ENCODE data around the gene TRAF2. TPM values are rescaled to one million over a fixed set of nuclear protein-coding genes. Genes with fewer than 3 reads are reported as not detected.

TRAF2 gene
- total and polyA plus RNA-seq, 9 of the 15 experiments (the other 6 are each of a cell fraction or from before 2014, with no cell fraction given): 0.24 to 45.2 (median 18.0) TPM

DNA sequence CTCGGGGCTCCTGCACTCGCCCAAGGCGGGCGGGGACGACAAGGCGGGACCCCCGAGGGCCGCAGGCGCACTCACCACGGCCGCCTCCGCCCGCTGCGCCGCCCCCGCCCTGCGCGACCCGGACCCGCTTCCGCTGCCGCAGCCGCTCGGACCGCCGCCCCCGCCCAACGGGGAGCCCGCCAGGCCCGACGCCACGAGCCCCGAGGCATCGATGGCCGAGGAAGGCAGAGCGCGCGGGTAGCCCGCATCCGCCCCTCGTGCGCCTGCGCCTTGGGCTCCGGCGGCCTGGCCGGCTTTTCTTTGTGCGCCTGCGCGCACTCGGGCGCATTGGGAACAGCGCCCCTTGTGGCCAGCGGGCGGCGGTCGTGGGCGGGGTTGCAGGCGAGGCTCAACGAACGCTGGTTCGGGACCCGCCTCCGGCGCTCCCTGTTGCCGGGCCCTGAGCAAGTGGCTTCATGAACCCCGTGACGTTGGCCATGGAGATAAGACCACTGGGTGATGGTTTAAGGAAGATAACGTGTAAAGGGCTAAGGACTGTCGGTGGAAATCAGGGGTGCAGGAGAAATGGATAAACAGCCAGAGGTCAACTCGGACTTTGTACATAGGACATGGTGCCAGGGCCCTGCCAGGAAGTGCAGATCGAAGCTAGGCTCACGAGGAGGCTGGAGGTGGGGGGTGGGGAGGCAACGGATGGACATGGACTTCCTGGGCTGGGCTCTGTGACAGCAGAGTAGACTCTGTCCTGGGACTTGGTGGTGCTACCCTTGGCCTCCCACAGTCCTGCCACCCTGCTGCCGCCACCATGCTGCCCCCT, 58.4 kb downstream of the TRAF2 start, which contains the start of the genes C8G and FBXW5 (continued):
- TF ChIP-seq, protein P1, sequence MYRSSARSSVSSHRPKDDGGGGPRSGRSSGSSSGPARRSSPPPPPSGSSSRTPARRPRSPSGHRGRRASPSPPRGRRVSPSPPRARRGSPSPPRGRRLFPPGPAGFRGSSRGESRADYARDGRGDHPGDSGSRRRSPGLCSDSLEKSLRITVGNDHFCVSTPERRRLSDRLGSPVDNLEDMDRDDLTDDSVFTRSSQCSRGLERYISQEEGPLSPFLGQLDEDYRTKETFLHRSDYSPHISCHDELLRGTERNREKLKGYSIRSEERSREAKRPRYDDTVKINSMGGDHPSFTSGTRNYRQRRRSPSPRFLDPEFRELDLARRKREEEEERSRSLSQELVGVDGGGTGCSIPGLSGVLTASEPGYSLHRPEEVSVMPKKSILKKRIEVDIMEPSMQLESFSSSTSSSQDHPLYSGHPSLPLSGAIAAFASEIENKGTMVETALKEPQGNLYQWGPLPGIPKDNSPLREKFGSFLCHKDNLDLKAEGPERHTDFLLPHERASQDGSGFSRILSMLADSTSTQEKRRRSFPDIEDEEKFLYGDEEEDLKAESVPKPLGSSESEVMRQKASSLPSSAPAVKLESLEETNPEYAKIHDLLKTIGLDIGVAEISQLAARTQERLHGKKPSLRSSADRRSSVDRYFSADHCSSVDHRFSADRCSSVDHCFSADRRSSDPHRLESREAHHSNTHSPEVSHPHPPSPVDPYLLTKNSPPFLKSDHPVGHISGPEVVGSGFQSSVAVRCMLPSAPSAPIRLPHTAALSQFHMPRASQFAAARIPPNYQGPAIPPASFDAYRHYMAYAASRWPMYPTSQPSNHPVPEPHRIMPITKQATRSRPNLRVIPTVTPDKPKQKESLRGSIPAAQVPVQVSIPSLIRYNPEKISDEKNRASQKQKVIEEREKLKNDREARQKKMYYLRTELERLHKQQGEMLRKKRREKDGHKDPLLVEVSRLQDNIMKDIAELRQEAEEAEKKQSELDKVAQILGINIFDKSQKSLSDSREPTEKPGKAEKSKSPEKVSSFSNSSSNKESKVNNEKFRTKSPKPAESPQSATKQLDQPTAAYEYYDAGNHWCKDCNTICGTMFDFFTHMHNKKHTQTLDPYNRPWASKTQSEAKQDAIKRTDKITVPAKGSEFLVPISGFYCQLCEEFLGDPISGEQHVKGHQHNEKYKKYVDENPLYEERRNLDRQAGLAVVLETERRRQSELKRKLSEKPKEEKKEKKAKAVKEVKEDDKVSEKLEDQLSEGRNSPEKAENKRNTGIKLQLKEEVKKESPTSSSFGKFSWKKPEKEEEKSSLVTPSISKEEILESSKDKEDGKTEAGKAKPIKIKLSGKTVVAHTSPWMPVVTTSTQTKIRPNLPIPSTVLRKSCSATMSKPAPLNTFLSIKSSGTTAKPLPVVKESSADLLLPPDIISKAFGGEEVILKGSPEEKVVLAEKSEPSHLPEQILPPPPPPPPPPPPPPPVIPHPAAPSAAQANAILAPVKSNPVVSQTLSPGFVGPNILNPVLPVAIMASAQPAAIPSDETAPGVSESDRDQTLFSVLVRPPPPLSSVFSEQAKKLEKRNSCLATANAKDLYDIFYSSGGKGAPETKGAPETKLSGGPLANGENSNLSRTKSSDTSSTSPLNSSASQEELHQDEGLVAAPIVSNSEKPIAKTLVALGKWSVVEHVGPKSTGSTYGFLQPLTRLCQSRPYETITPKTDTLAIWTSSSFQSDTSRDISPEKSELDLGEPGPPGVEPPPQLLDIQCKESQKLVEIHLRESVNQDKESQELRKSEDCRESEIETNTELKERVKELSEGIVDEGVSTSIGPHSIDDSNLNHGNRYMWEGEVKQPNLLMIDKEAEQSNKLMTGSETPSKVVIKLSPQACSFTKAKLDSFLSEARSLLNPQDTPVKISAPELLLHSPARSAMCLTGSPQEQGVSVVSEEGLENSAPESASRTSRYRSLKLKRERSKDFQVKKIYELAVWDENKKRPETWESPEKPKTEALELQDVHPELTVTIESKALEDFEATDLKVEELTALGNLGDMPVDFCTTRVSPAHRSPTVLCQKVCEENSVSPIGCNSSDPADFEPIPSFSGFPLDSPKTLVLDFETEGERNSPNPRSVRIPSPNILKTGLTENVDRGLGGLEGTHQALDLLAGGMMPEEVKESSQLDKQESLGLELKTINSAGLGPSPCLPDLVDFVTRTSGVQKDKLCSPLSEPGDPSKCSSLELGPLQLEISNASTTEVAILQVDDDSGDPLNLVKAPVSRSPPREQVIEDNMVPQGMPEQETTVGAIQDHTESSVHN (IDR thresholded peaks at IDR 0.05; ENCODE audit: borderline replicate concordance in 1 of 2, low read depth in 1 of 2): no peak
- TF ChIP-seq PHF21A (IDR thresholded peaks at IDR 0.05; ENCODE audit: borderline replicate concordance, low read depth): peak; percentile 60; the same call in 1 of the 2 replicates
- peak; percentile 60 for TF ChIP-seq RAD51 (IDR thresholded peaks at IDR 0.05; ENCODE audit: borderline replicate concordance, low read depth)
- no peak for TF ChIP-seq SRSF1 (IDR thresholded peaks at IDR 0.05; ENCODE audit: low read depth, low read length)
- no peak for TF ChIP-seq KLF10 (CRISPR knock-in tag; IDR thresholded peaks at IDR 0.05)
- TF ChIP-seq MYNN (IDR thresholded peaks at IDR 0.05): no peak
- no peak for TF ChIP-seq MYNN (CRISPR knock-in tag; IDR thresholded peaks at IDR 0.05)
- TF ChIP-seq, protein P2, sequence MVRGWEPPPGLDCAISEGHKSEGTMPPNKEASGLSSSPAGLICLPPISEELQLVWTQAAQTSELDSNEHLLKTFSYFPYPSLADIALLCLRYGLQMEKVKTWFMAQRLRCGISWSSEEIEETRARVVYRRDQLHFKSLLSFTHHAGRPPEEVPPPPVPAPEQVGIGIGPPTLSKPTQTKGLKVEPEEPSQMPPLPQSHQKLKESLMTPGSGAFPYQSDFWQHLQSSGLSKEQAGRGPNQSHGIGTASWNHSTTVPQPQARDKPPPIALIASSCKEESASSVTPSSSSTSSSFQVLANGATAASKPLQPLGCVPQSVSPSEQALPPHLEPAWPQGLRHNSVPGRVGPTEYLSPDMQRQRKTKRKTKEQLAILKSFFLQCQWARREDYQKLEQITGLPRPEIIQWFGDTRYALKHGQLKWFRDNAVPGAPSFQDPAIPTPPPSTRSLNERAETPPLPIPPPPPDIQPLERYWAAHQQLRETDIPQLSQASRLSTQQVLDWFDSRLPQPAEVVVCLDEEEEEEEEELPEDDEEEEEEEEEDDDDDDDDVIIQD (CRISPR knock-in tag; IDR thresholded peaks at IDR 0.05): no peak
- peak; percentile 100 for TF ChIP-seq ZBTB17 (CRISPR knock-in tag; IDR thresholded peaks at IDR 0.05)
- TF ChIP-seq NFIX (CRISPR knock-in tag; IDR thresholded peaks at IDR 0.05; ENCODE audit: low read depth): no peak
- peak; percentile 39; the same call in 1 of the 2 replicates for TF ChIP-seq MEF2A (IDR thresholded peaks at IDR 0.05; ENCODE audit: control insufficient read depth, low read depth, low read length)
- TF ChIP-seq HLTF (IDR thresholded peaks at IDR 0.05): peak; percentile 75; the same call in 1 of the 2 replicates
- TF ChIP-seq CCNT2 (IDR thresholded peaks at IDR 0.05; ENCODE audit: borderline replicate concordance, extremely low read depth, insufficient read length, low read depth, low read length): peak; percentile 89
- no peak for TF ChIP-seq ZNF444 (CRISPR knock-in tag; IDR thresholded peaks at IDR 0.05)
- no peak for TF ChIP-seq E4F1 (CRISPR knock-in tag; IDR thresholded peaks at IDR 0.05; ENCODE audit: borderline replicate concordance)
